GM19351 (cell line): ENCODE data around the gene RNU1-2.
"Not testable (repeated sequence)": the region's sequence is repeated elsewhere in the genome, so short reads cannot be mapped to it uniquely, and the experiment has no call there.

Experiments
- ATAC-seq: cut with Tn5 transposase; IDR thresholded peaks from one replicate; pipeline ENCODE4 v1.9.1; 2021; ENCODE audit warnings: mild to moderate bottlenecking, moderate library complexity; ENCODE audit not compliant: unreplicated experiment

RNU1-2 gene

DNA sequence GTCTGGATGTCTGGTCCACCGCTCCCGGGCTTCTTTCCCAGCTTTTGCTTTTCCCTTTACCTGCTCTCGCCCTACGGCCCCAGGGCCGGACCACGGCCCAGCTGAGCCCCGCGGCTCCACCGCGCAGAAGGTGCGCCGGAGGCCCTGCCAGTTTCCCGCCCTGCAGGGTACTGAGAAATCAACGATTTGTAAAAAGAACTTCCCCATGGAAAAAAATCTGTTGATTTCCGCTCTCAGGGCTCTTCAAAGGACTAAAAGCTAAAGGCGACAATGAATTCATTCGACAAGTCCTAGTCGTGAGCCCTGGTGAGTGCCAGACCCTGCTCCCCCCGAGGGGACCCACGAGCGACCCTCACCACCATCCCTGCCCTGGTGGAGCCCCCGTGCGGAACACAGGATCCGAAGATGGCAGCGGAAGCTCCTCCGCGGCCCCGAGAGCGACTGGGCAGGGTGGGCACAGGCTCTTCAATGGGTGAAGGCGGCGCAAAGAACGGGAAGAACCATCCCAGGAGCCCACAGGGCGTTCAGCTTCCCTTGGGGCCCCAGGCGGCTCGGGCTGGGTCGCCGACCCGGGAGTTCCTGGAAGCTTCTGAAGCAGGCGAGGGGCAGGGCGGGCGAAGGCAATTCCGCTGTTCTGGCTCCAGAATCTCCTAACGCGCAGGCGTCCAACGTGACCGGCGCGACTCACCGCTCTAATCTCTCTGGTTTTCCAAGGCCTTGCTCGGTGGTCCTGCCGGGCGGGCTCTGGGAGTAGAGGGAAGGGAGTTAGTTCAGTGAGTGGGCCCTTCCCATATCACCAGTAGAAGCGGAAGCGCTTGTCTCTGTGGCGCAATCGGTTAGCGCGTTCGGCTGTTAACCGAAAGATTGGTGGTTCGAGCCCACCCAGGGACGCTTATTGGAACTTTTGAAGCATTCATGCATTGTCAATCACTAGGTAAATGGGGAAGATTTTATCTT, 6.6 kb upstream of the RNU1-2 start:
- ATAC-seq, result no peak

DNA sequence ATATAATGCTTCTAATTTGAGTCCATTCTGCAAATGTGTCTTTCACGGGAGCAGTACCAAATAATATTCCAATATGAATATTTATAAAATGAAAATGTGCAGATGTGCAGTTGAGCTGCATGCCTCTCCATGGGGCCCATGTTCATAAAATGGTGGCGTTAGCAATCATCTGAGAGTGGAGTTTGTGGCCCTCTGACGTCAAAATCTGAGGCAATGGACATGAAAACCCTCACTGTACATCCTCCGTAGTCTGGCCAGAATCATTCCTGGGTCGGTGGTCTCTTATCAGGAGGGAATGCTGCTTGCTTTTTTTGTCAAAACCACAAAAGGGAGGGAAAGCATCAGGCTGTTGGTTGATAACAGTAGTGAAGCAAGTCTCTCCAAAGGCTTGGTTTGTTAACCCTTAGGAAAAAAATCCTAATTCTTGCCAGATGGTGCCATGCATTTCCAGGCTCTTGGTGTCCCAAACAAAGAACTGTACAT, 5.2 kb upstream of the RNU1-2 start:
- not testable (repeated sequence) for ATAC-seq

GRCh38 chr1:16891057-16891456, 4.7 kb upstream of the RNU1-2 start:
- not testable (repeated sequence) for ATAC-seq

DNA sequence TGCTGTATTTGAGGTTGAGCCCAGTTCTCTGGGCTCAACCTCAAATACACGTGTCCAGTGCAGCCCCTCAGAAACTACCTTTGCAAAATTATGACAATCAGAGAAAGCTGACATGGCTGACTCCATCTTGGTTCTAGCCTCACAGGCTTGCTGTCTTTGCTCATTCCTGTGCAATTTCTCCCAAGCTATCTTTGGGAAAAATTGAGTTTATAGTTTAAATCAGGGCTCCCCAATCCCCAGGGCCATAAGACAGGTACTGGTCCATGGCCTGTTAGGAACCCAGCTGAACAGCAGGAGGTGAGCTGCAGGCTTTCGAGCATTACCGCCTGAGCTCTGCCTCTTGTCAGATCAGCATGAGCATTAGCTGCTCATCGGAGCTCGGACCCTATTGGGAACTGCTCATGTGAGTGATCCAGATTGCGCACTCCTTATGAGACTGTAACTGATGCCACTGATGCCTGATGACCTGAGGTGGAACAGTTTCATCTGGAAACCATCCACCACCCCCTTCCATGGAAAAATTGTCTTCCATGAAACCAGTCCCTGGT, 2.7 kb upstream of the RNU1-2 start:
- ATAC-seq, result not testable (repeated sequence)

GRCh38 chr1:16893796-16894195, 2.0 kb upstream of the RNU1-2 start:
- not testable (repeated sequence) for ATAC-seq

GRCh38 chr1:16894338-16894737, 1.4 kb upstream of the RNU1-2 start:
- ATAC-seq, result not testable (repeated sequence)

- ATAC-seq, result not testable (repeated sequence)
Observed at GRCh38 chr1:16895233-16895597, 565 bp upstream of the RNU1-2 start.

DNA sequence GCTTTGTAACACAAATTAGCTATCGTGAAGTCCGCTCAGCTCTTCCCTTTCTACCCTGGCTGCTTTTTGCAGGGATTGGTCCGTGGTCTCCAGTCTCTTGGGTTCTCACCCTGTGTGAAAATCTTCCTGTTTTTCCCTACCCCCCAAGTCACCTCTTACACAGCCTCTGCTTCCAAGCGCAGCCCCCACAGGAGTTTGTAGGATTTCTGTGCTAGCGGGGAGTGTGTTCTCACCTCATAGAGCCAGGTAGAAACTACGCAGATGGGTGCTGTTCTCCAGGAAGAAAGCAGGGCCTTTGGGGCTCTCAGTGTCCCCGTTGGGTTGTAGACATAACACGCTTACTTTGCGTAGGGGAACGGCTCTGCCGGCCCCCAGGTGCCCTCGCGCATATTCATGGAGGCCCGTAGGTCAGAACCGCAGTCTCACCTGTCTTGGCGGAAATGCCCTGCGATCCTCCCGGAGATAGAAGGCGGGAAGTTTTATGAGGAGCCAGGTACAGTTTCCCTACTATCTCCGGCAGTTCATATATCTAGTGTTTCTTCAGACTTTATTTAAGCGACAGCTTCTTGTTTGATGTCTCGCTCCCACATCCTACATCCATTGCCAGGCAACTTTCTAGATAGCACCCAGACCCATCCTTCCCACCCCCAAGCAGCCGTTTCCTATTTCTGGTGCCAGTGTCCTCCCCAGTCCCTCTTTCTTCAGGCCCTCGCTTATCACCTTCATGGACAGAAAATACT, 706 bp downstream of the RNU1-2 start:
- not testable (repeated sequence) for ATAC-seq

GRCh38 chr1:16897653-16898052, 1.9 kb downstream of the RNU1-2 start:
- ATAC-seq, result not testable (repeated sequence)

GRCh38 chr1:16898298-16898697, 2.5 kb downstream of the RNU1-2 start:
- not testable (repeated sequence) for ATAC-seq

DNA sequence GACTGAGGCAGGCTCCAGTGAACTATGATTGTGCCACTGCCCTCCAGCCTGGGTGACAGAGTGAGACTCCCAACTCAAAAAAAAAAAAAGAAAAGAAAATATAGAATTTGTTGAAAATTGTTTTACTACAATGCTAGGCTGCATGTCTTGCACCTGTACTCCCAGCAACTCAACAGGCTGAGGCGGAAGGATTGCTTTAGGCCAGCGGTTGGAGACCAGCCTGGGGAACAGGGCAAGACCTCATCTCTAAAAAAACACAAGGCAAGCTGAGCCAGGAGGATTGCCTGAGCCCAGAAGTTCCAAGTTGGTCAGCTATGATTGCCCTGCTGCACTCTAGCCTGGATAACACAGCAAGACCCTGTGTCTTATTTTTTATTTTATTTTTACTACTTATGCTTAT, 3.2 kb downstream of the RNU1-2 start:
- ATAC-seq, result not testable (repeated sequence)

GRCh38 chr1:16900751-16901150, 5.0 kb downstream of the RNU1-2 start:
- ATAC-seq, result no peak

DNA sequence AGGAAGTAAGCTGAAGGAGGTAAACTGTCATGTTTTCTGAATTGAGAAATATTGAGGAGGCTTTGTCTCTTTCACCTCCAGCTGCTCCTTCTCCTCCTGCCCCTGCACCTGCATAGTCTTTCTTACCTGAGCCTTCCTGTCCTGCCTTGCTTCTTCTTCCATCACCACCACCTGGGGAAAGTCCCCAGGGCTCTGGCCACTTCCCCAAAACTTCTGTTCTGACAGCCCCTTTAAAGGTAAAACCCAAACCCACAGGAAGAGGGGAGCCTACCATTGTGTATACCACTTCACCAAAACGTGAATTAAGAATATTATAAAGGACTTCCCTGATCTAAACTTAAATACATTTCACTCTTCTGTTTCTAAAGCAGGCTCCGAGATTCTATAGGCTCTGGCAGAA, 5.6 kb downstream of the RNU1-2 start:
- ATAC-seq, result not testable (repeated sequence)

DNA sequence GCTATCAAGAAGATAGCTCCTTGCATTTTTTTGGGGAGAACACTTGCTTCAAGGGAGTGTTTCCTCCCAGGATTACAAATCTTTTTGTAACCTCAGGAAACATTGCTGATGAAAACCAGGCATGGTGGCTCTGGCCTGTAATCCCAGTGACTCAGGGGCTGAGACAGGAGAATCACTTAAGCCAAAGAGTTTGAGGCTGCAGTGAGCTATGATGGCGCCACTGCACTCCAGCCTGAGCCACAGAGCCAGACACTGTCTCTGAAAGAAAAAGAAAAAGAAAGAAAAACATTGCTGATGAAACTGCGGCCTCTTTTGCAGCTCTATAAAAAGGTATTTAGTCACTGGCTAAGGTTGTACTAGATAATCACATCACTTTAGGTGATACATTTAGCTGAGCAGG, 7.3 kb downstream of the RNU1-2 start:
- no peak for ATAC-seq

DNA sequence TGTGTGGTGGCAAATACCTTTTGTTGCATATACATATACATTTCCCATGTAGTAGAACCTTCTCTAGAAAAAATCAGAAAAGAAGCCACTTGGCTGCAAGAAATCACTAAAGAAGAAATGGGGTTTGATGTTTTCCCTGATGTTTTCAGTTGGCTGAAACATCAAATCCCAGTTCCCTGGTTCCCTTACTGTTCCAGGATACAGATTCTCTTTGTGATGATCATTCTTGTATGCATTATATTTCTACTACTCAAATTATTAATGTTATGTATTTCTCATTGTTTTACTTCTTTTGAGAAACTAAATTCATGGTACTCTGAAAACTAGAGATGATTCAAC, 7.6 kb downstream of the RNU1-2 start:
- ATAC-seq, result no peak

- ATAC-seq, result peak; percentile 89
Observed at GRCh38 chr1:16904560-16905109, 8.9 kb downstream of the RNU1-2 start.

- peak; percentile 74 for ATAC-seq
Observed at GRCh38 chr1:16905110-16905867, 9.5 kb downstream of the RNU1-2 start.

- ATAC-seq, result no peak
Observed at GRCh38 chr1:16905868-16906702, 10.3 kb downstream of the RNU1-2 start.

DNA sequence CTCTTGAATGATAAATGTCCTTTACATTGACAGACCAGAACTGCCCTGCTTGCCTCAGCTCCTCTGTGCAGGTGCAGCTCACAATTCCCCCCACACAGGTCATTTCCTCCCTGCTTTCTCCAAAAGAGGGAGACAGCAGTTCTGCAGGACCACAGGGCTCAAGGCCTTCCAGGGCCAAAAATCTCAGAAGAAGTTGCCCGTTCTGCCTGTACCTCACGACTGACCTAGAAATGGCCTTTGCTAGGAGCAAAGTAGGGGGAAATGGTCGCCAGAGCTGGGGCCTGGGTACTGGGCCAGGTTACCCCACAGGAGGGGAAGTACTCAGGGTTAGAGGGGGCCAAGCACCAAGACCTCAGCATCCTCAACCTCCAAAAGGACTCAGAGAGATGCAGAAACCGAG, 11.1 kb downstream of the RNU1-2 start:
- ATAC-seq, result no peak
